ENCODE data around the gene SLC18B1.

DNA sequence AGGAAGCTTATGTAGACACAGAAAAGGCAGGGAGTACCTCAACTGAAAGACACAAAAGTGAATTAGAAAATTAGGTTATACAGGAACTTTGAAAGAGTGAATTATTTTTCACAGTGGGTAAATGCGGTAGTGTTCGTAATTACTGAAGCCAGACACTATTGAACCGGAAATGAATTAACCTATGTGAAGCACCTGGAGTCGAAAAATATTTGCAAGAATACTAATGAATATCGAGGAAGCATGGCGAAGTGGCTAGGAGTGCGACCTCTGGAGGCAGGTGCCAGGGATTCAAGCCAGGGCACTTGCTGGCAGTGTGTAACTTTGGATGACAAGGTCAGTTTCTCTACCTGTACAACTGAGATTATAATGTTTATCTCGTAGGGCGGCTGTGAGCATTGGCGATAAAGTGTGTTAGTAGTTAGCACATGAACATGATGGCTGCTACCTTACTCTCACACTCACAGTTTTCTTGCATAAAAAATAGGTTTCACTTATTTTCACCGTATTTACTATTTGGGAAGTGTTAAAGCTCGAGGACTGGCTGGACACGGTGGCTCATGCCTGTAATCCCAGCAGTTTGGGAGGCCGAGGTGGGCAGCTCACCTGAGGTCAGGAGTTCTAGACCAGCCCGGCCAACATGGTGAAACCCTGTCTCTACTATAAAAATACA lies 567 bp upstream of the SLC18B1 start:
- TF ChIP-seq, protein P1, sequence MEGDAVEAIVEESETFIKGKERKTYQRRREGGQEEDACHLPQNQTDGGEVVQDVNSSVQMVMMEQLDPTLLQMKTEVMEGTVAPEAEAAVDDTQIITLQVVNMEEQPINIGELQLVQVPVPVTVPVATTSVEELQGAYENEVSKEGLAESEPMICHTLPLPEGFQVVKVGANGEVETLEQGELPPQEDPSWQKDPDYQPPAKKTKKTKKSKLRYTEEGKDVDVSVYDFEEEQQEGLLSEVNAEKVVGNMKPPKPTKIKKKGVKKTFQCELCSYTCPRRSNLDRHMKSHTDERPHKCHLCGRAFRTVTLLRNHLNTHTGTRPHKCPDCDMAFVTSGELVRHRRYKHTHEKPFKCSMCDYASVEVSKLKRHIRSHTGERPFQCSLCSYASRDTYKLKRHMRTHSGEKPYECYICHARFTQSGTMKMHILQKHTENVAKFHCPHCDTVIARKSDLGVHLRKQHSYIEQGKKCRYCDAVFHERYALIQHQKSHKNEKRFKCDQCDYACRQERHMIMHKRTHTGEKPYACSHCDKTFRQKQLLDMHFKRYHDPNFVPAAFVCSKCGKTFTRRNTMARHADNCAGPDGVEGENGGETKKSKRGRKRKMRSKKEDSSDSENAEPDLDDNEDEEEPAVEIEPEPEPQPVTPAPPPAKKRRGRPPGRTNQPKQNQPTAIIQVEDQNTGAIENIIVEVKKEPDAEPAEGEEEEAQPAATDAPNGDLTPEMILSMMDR (IDR thresholded peaks at IDR 0.05; ENCODE audit: low read depth, low read length, missing input control) = peak; percentile 74
- TF ChIP-seq EGR1 (IDR thresholded peaks at IDR 0.05; ENCODE audit: low read depth in 2 of 2) (no peak), ZBTB33 (IDR thresholded peaks at IDR 0.05) (no peak), SP1 (IDR thresholded peaks at IDR 0.05) (peak; percentile 58), GABPA (IDR thresholded peaks at IDR 0.05 in 1 of 2, conservative IDR thresholded peaks at IDR 0.05 in 1 of 2) (peak in 1 of 2 donors; percentile 18), ATF3 (IDR thresholded peaks at IDR 0.05) (peak; percentile 6), RAD21 (IDR thresholded peaks at IDR 0.05) (peak; percentile 57 to 73), HNF4A (conservative IDR thresholded peaks at IDR 0.05) (peak; percentile 53 to 58), YY1 (IDR thresholded peaks at IDR 0.05) (peak; percentile 74), TAF1 (conservative IDR thresholded peaks at IDR 0.05) (no peak), MAX (IDR thresholded peaks at IDR 0.05) (peak; percentile 45)

All from liver (tissue), 3 donors.